ENCODE data around the gene WDPCP. TPM values are rescaled to one million over a fixed set of nuclear protein-coding genes. Genes with fewer than 3 reads are reported as not detected.

Gene WDPCP
- total RNA-seq, 1 donor from 2014 or later, result 13.3 TPM

GRCh38 chr2:63506320-63506719 is 82.0 kb downstream of the WDPCP start:
- intact Hi-C loops (cut with DNase I), result no loop called here
- Histone ChIP-seq H3K4me3 (no peak overlapping the region), H3K36me3 (no peaks in the 10 kb centered on the region), H3K9me3 (no peaks in the 10 kb centered on the region), H3K4me1 (no peaks in the 10 kb centered on the region), H3K27ac (no peak overlapping the region), H3K27me3 (no peaks in the 10 kb centered on the region)
- no peak for TF ChIP-seq CTCF (IDR thresholded peaks at IDR 0.05)
- no peak for TF ChIP-seq POLR2AphosphoS5 (IDR thresholded peaks at IDR 0.05; ENCODE audit: insufficient read depth in 1 of 2, low read depth in 1 of 2)
- no peak for TF ChIP-seq POLR2A (IDR thresholded peaks at IDR 0.05)
- no peak for DNase-seq (ENCODE audit: extremely low spot score in 2 of 2)

GRCh38 chr2:63503818-63504217 is 84.5 kb downstream of the WDPCP start:
- no peak overlapping the region for H3K27ac ChIP-seq
- no peak for DNase-seq (ENCODE audit: extremely low spot score in 2 of 2)
- intact Hi-C loops (cut with DNase I), result no loop called here

GRCh38 chr2:63500398-63500797 is 87.9 kb downstream of the WDPCP start:
- no peak overlapping the region for H3K4me3 ChIP-seq
- H3K36me3 ChIP-seq, result no peaks in the 10 kb centered on the region
- intact Hi-C loops (cut with DNase I), result no loop called here
- no peaks in the 10 kb centered on the region for H3K27me3 ChIP-seq
- H3K4me1 ChIP-seq, result no peaks in the 10 kb centered on the region
- no peak for DNase-seq (ENCODE audit: extremely low spot score in 2 of 2)
- no peak overlapping the region for H3K27ac ChIP-seq
- no peak for TF ChIP-seq POLR2A (IDR thresholded peaks at IDR 0.05)
- no peak for TF ChIP-seq POLR2AphosphoS5 (IDR thresholded peaks at IDR 0.05; ENCODE audit: insufficient read depth in 1 of 2, low read depth in 1 of 2)
- TF ChIP-seq CTCF (IDR thresholded peaks at IDR 0.05), result no peak
- H3K9me3 ChIP-seq, result no peaks in the 10 kb centered on the region

More at GRCh38 chr2:63503818-63504217, 84.5 kb downstream of the WDPCP start:
- no peaks in the 10 kb centered on the region for H3K27me3 ChIP-seq
- H3K36me3 ChIP-seq, result no peaks in the 10 kb centered on the region
- TF ChIP-seq POLR2AphosphoS5 (IDR thresholded peaks at IDR 0.05; ENCODE audit: insufficient read depth in 1 of 2, low read depth in 1 of 2) (no peak), POLR2A (IDR thresholded peaks at IDR 0.05) (no peak), CTCF (IDR thresholded peaks at IDR 0.05) (no peak)
- no peaks in the 10 kb centered on the region for H3K9me3 ChIP-seq
- no peak overlapping the region for H3K4me3 ChIP-seq
- H3K4me1 ChIP-seq, result no peaks in the 10 kb centered on the region

- no peak for TF ChIP-seq CTCF (IDR thresholded peaks at IDR 0.05)
- no peak for TF ChIP-seq POLR2AphosphoS5 (IDR thresholded peaks at IDR 0.05; ENCODE audit: insufficient read depth in 1 of 2, low read depth in 1 of 2)
- no peak for TF ChIP-seq POLR2A (IDR thresholded peaks at IDR 0.05)
- no peak for DNase-seq (ENCODE audit: extremely low spot score in 2 of 2)
- Histone ChIP-seq H3K4me3 (no peak overlapping the region), H3K36me3 (no peaks in the 10 kb centered on the region), H3K27me3 (no peaks in the 10 kb centered on the region), H3K27ac (no peak overlapping the region), H3K9me3 (no peaks in the 10 kb centered on the region), H3K4me1 (no peaks in the 10 kb centered on the region)
- intact Hi-C loops (cut with DNase I), result no loop called here
Measured at GRCh38 chr2:63497576-63497975, 90.7 kb downstream of the WDPCP start.

- Histone ChIP-seq H3K4me3 (no peak overlapping the region), H3K4me1 (no peaks in the 10 kb centered on the region), H3K27ac (no peak overlapping the region), H3K9me3 (no peaks in the 10 kb centered on the region), H3K36me3 (no peaks in the 10 kb centered on the region), H3K27me3 (no peaks in the 10 kb centered on the region)
- no peak for DNase-seq (ENCODE audit: extremely low spot score in 2 of 2)
- intact Hi-C loops (cut with DNase I), result no loop called here
- TF ChIP-seq POLR2AphosphoS5 (IDR thresholded peaks at IDR 0.05; ENCODE audit: insufficient read depth in 1 of 2, low read depth in 1 of 2) (no peak), CTCF (IDR thresholded peaks at IDR 0.05) (no peak), POLR2A (IDR thresholded peaks at IDR 0.05) (no peak)
Measured at GRCh38 chr2:63494968-63495367, 93.3 kb downstream of the WDPCP start.

Measured in vagina (tissue), 2 donors.